Keratinocyte (primary cell): ENCODE results near the gene CCDC38. TPM values are rescaled to one million over a fixed set of nuclear protein-coding genes. Genes with fewer than 3 reads are reported as not detected.

Experiments
- DNase-seq: peaks from one replicate; pipeline ENCODE4 v3.0.0-alpha.2; 2011; ENCODE audit warnings: low read depth, missing footprints, low spot score
- FAIRE-seq: peaks from 2 replicates; lab custom pipeline; 2011; peaks lifted over from hg19 to GRCh38; lab: Jason Lieb, UNC
- H2AFZ ChIP-seq: 2 replicates; pipeline ENCODE4 v1.6.0; 2012; ENCODE audit warnings: low read length, control low read depth, inconsistent platforms; ENCODE audit not compliant: control insufficient read depth
- H3K27ac ChIP-seq: 2 replicates; pipeline ENCODE4 v1.5.1; 2011; ENCODE audit warnings: low read length; ENCODE audit not compliant: control insufficient read depth, insufficient read depth
- H3K27me3 ChIP-seq: 3 replicates; pipeline ENCODE4 v1.6.0; 2011; ENCODE audit warnings: low read length; ENCODE audit not compliant: control insufficient read depth, insufficient read depth; ENCODE audit errors: extremely low read depth
- H3K36me3 ChIP-seq, 2 experiments: 2 replicates in 1 of 2; 3 replicates in 1 of 2; pipeline ENCODE4 v1.5.1; 2011; ENCODE audit warnings: low read length in 2 of 2, mild to moderate bottlenecking in 1 of 2; ENCODE audit not compliant: control insufficient read depth in 2 of 2, insufficient read depth in 2 of 2; ENCODE audit errors: extremely low read depth in 1 of 2
- H3K4me1 ChIP-seq: 3 replicates; pipeline ENCODE4 v1.5.1; 2011; ENCODE audit warnings: low read length; ENCODE audit not compliant: control insufficient read depth, insufficient read depth; ENCODE audit errors: extremely low read depth
- H3K4me2 ChIP-seq: 3 replicates; pipeline ENCODE4 v1.6.0; 2011; ENCODE audit warnings: low read depth, low read length; ENCODE audit not compliant: control insufficient read depth, insufficient read depth; ENCODE audit errors: extremely low read depth
- H3K4me3 ChIP-seq, 3 experiments: fragments of 200-600 bp in 1 of 3; sonication (generic) in 1 of 3; 2 replicates in 2 of 3; 3 replicates in 1 of 3; pipeline ENCODE4 v1.5.1; 2011 to 2016; ENCODE audit warnings: low read length in 3 of 3, mild to moderate bottlenecking in 3 of 3, control low read depth in 2 of 3, inconsistent platforms in 1 of 3, low read depth in 1 of 3, mixed read lengths in 1 of 3, mixed run types in 1 of 3, moderate library complexity in 1 of 3; ENCODE audit not compliant: control insufficient read depth in 2 of 3, insufficient read depth in 2 of 3; ENCODE audit errors: extremely low read depth in 1 of 3
- H3K79me2 ChIP-seq: 2 replicates; pipeline ENCODE4 v1.6.0; 2012; ENCODE audit warnings: low read length; ENCODE audit not compliant: control insufficient read depth, insufficient read depth
- H3K9ac ChIP-seq: 3 replicates; pipeline ENCODE4 v1.6.0; 2011; ENCODE audit warnings: low read length; ENCODE audit not compliant: control insufficient read depth, insufficient read depth; ENCODE audit errors: extremely low read depth
- H3K9me1 ChIP-seq: 3 replicates; pipeline ENCODE4 v1.6.0; 2011; ENCODE audit warnings: low read length; ENCODE audit not compliant: control insufficient read depth, insufficient read depth; ENCODE audit errors: extremely low read depth
- H3K9me3 ChIP-seq: 2 replicates; pipeline ENCODE4 v1.5.1; 2012; ENCODE audit warnings: low read depth, low read length; ENCODE audit not compliant: control insufficient read depth
- H4K20me1 ChIP-seq: 3 replicates; pipeline ENCODE4 v1.6.0; 2011; ENCODE audit warnings: low read length; ENCODE audit not compliant: control insufficient read depth, insufficient read depth; ENCODE audit errors: extremely low read depth
- EZH2 ChIP-seq: IDR thresholded peaks from one replicate; pipeline ENCODE4 v1.6.1; 2012; ENCODE audit warnings: inconsistent platforms, mild to moderate bottlenecking, low read length, moderate library complexity
- dilution Hi-C: fragments of 300-500 bp; cut with MboI; formaldehyde crosslinking; loops from one replicate; pipeline ENCODE4 v1.7.0; 2020; ENCODE audit warnings: low sequenced_read_pairs; ENCODE audit not compliant: extremely low pct_ligation_motif_present
- polyA plus RNA-seq, 5 experiments: library from polyadenylated mRNA; depleted of rRNA in 3 of 5; stranded (reverse) in 3 of 5; stranded (forward) in 1 of 5; unstranded in 1 of 5; fragments of >200 nt; gene quantifications; 1 replicate in 1 of 5; 2 replicates in 3 of 5; 3 replicates in 1 of 5; pipeline versions ENCODE4 v1.2.1 to v1.2.3, GENCODE V29; 2011 to 2012; ENCODE audit warnings: missing spikeins in 2 of 5, low read depth in 1 of 5, low replicate concordance in 1 of 5
- TF ChIP-seq, protein P1 (sequence below), 3 experiments: IDR thresholded peaks in 1 of 3; conservative IDR thresholded peaks in 1 of 3; optimal IDR thresholded peaks in 1 of 3; 2 replicates in 2 of 3; 3 replicates in 1 of 3; pipeline versions ENCODE3 to v1.5.1; 2011; ENCODE audit warnings: low read length in 3 of 3, mild to moderate bottlenecking in 3 of 3, moderate library complexity in 2 of 3, control low read depth in 1 of 3, inconsistent platforms in 1 of 3; ENCODE audit not compliant: insufficient read depth in 2 of 3; ENCODE audit errors: extremely low read depth in 1 of 3

Gene CCDC38
- polyA plus RNA-seq, 1 donor (not counting 4 experiments of a cell fraction or from before 2014, with no cell fraction given): 0.04 TPM

DNA sequence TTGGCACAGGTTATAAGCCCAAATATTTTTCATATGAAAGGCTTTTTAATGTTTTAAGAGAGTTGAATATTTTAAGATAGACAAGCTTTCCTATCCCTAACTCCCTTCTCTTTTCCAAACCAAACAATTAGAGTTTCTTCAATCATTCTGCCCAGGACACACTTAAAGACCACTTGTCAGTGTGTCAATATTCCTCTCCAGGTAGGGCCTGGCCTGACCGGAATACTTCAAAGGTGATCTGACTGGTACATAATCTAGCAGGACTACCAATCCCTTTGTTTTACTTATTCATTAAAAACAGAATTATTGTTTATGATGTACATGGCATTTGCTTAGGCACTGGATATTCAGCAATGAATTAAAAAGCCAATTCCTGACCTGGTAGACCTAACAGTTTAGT lies 107.8 kb downstream of the CCDC38 start:
- Histone ChIP-seq H3K4me2 (no peak overlapping the region), H3K27me3 (peaks cover 12% of the 10 kb centered on the region), H3K9me3 (no peaks in the 10 kb centered on the region), H3K79me2 (no peaks in the 10 kb centered on the region), H3K9ac (no peak overlapping the region), H3K4me3 (no peak overlapping the region), H3K9me1 (no peaks in the 10 kb centered on the region), H2AFZ (no peak overlapping the region), H4K20me1 (no peaks in the 10 kb centered on the region), H3K36me3 (no peaks in the 10 kb centered on the region), H3K4me1 (peaks cover 8% of the 10 kb centered on the region), H3K27ac (no peak overlapping the region)
- FAIRE-seq: no peak
- dilution Hi-C loops: no loop called here
- TF ChIP-seq EZH2: no peak
- TF ChIP-seq, protein P1, sequence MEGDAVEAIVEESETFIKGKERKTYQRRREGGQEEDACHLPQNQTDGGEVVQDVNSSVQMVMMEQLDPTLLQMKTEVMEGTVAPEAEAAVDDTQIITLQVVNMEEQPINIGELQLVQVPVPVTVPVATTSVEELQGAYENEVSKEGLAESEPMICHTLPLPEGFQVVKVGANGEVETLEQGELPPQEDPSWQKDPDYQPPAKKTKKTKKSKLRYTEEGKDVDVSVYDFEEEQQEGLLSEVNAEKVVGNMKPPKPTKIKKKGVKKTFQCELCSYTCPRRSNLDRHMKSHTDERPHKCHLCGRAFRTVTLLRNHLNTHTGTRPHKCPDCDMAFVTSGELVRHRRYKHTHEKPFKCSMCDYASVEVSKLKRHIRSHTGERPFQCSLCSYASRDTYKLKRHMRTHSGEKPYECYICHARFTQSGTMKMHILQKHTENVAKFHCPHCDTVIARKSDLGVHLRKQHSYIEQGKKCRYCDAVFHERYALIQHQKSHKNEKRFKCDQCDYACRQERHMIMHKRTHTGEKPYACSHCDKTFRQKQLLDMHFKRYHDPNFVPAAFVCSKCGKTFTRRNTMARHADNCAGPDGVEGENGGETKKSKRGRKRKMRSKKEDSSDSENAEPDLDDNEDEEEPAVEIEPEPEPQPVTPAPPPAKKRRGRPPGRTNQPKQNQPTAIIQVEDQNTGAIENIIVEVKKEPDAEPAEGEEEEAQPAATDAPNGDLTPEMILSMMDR (optimal IDR thresholded peaks at IDR 0.05 in 1 of 3, IDR thresholded peaks at IDR 0.05 in 1 of 3, conservative IDR thresholded peaks at IDR 0.05 in 1 of 3; ENCODE audit: extremely low read depth in 1 of 3, insufficient read depth in 2 of 3, low read length in 3 of 3): no peak
- DNase-seq: no peak

DNA sequence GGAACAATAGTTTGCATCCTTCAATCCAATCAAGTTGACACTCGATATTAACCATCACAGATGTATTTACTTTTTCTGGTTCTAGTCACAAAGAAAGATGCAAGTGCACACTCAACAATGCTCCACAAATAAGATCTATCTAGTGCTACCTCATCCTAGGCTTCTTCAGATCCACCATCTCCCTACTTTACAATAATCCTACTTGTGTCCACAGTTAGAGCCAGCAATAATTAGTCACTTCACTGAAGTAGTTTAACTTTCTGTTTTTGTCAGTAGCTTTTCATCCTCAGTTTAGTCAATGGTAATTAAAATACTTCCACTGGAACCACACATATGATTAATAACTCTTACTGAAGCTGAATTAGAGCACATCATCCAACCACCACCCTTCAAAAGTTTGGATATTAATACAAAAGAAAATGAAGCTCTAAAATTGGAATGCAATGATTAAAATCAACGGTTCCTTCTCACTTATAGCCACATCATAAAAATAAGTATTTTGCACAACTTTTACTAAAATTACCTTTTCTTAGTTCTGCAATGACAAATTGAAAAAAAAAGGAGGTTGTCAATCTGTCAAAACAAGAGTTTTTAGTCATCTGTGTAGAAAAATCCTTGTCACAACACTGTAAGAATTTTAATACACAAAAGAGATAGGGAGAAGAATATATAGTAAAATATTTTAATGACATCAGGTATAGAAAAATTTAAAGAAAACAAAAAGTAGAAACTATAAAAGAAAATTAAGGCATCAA lies 111.9 kb downstream of the CCDC38 start:
- Histone ChIP-seq H3K4me1 (no peaks in the 10 kb centered on the region), H3K4me2 (no peak overlapping the region), H3K27me3 (no peaks in the 10 kb centered on the region), H3K79me2 (no peaks in the 10 kb centered on the region), H2AFZ (no peak overlapping the region), H3K27ac (no peak overlapping the region), H3K9me1 (no peaks in the 10 kb centered on the region), H3K9ac (no peak overlapping the region), H4K20me1 (no peaks in the 10 kb centered on the region), H3K36me3 (no peaks in the 10 kb centered on the region), H3K4me3 (no peak overlapping the region), H3K9me3 (no peaks in the 10 kb centered on the region)
- no peak for DNase-seq
- TF ChIP-seq, protein P1 (optimal IDR thresholded peaks at IDR 0.05 in 1 of 3, IDR thresholded peaks at IDR 0.05 in 1 of 3, conservative IDR thresholded peaks at IDR 0.05 in 1 of 3; ENCODE audit: extremely low read depth in 1 of 3, insufficient read depth in 2 of 3, low read length in 3 of 3): no peak
- no peak for TF ChIP-seq EZH2
- no peak for FAIRE-seq
- dilution Hi-C loops: no loop called here
